HEK293 (cell line): ENCODE measurements around the gene MLLT10.
A peak's percentile ranks its signal among the peaks of the same experiment; 100 is the strongest.

Experiments
- CTCF ChIA-PET: fragments of 350-600 bp; formaldehyde crosslinking; extraction: SDS; loops from one replicate; lab custom pipeline; 2021; ENCODE audit warnings: antibody characterized with exemption; lab: Yijun Ruan, JAX
- POLR2A ChIA-PET: fragments of 300-600 bp; formaldehyde crosslinking; extraction: SDS; loops from one replicate; lab custom pipeline; 2020; ENCODE audit warnings: antibody characterized with exemption, inconsistent platforms; lab: Yijun Ruan, JAX
- H3K27ac ChIP-seq: fragments of 200-500 bp; sonication (Bioruptor generic); 2 replicates; pipeline ENCODE4 v1.5.1; 2014; ENCODE audit warnings: low read depth, low read length, control low read depth, inconsistent platforms; ENCODE audit errors: extremely low read depth
- H3K36me3 ChIP-seq, 2 experiments: fragments of 200-500 bp in 1 of 2; sonication (Bioruptor generic) in 1 of 2; 1 replicate in 1 of 2; 2 replicates in 1 of 2; pipeline ENCODE4 v1.5.1; 2014 to 2017; ENCODE audit warnings: inconsistent platforms in 2 of 2, low read length in 2 of 2; ENCODE audit not compliant: control insufficient read depth in 2 of 2, insufficient read depth in 1 of 2
- H3K4me1 ChIP-seq: fragments of 200-500 bp; sonication (Bioruptor generic); 2 replicates; pipeline ENCODE4 v1.5.1; 2014; ENCODE audit warnings: mild to moderate bottlenecking, low read length, inconsistent platforms; ENCODE audit not compliant: control insufficient read depth, insufficient read depth
- H3K4me3 ChIP-seq: 2 replicates; pipeline ENCODE4 v1.5.1; 2011; ENCODE audit warnings: low read depth, mild to moderate bottlenecking, control low read depth, low read length, moderate library complexity
- H3K9me3 ChIP-seq: fragments of 200-500 bp; sonication (Bioruptor generic); 2 replicates; pipeline ENCODE4 v1.5.1; 2014; ENCODE audit warnings: low read depth, low read length, inconsistent platforms; ENCODE audit not compliant: control insufficient read depth, insufficient read depth
- BCL6B ChIP-seq: fragments of 450-650 bp; formaldehyde crosslinking; IDR thresholded peaks from 2 replicates; pipeline ENCODE4 v1.5.1; 2017; ENCODE audit warnings: missing biosample characterization, missing genetic modification characterization
- GLIS1 ChIP-seq: fragments of 450-650 bp; formaldehyde crosslinking; IDR thresholded peaks from 2 replicates; pipeline ENCODE4 v1.5.1; 2016; ENCODE audit warnings: missing biosample characterization, missing genetic modification characterization
- KLF10 ChIP-seq: fragments of 450-650 bp; IDR thresholded peaks from 2 replicates; pipeline ENCODE4 v1.5.1; 2018; ENCODE audit warnings: missing biosample characterization, mild to moderate bottlenecking, missing genetic modification characterization
- KLF8 ChIP-seq: fragments of 450-650 bp; formaldehyde crosslinking; IDR thresholded peaks from 2 replicates; pipeline ENCODE4 v1.5.1; 2016; ENCODE audit warnings: missing biosample characterization, missing genetic modification characterization
- PRDM1 ChIP-seq: fragments of 450-650 bp; formaldehyde crosslinking; IDR thresholded peaks from 2 replicates; pipeline ENCODE4; 2016; ENCODE audit warnings: missing biosample characterization, missing genetic modification characterization
- WT1 ChIP-seq: fragments of 450-650 bp; formaldehyde crosslinking; IDR thresholded peaks from 2 replicates; pipeline ENCODE4 v1.5.1; 2016; ENCODE audit warnings: missing biosample characterization, missing genetic modification characterization
- ZBTB1 ChIP-seq: fragments of 450-650 bp; formaldehyde crosslinking; IDR thresholded peaks from 2 replicates; pipeline ENCODE4 v1.5.1; 2016; ENCODE audit warnings: missing biosample characterization, missing genetic modification characterization
- ZBTB17 ChIP-seq: fragments of 450-650 bp; formaldehyde crosslinking; IDR thresholded peaks from 2 replicates; pipeline ENCODE4 v1.5.1; 2016; ENCODE audit warnings: missing biosample characterization, missing genetic modification characterization
- ZBTB26 ChIP-seq: fragments of 450-650 bp; formaldehyde crosslinking; optimal IDR thresholded peaks from 2 replicates; pipeline ENCODE3; 2016; ENCODE audit warnings: missing biosample characterization, mild to moderate bottlenecking, missing genetic modification characterization
- ZFP69B ChIP-seq: fragments of 450-650 bp; formaldehyde crosslinking; IDR thresholded peaks from 2 replicates; pipeline ENCODE4 v1.5.1; 2016; ENCODE audit warnings: missing biosample characterization, missing genetic modification characterization
- ZNF138 ChIP-seq: fragments of 450-650 bp; formaldehyde crosslinking; IDR thresholded peaks from 2 replicates; pipeline ENCODE4 v1.5.1; 2016; ENCODE audit warnings: missing biosample characterization, missing genetic modification characterization, borderline replicate concordance
- ZNF169 ChIP-seq: fragments of 450-650 bp; formaldehyde crosslinking; IDR thresholded peaks from 2 replicates; pipeline ENCODE4 v1.5.1; 2016; ENCODE audit warnings: missing biosample characterization, missing genetic modification characterization
- ZNF18 ChIP-seq: fragments of 450-650 bp; formaldehyde crosslinking; IDR thresholded peaks from 2 replicates; pipeline ENCODE4 v1.5.1; 2016; ENCODE audit warnings: missing biosample characterization, missing genetic modification characterization
- ZNF19 ChIP-seq: fragments of 450-650 bp; formaldehyde crosslinking; IDR thresholded peaks from 2 replicates; pipeline ENCODE4; 2016; ENCODE audit warnings: missing biosample characterization, missing genetic modification characterization, low read depth
- ZNF335 ChIP-seq: fragments of 450-650 bp; formaldehyde crosslinking; conservative IDR thresholded peaks from 2 replicates; pipeline ENCODE4 v1.5.1; 2016; ENCODE audit warnings: missing biosample characterization, missing genetic modification characterization
- ZNF391 ChIP-seq: fragments of 450-650 bp; formaldehyde crosslinking; IDR thresholded peaks from 2 replicates; pipeline ENCODE4 v1.5.1; 2016; ENCODE audit warnings: low read depth, missing biosample characterization, missing genetic modification characterization, borderline replicate concordance
- ZNF488 ChIP-seq: fragments of 450-650 bp; formaldehyde crosslinking; IDR thresholded peaks from 2 replicates; pipeline ENCODE4 v1.5.1; 2016; ENCODE audit warnings: missing biosample characterization, missing genetic modification characterization
- ZNF544 ChIP-seq: fragments of 450-650 bp; formaldehyde crosslinking; IDR thresholded peaks from 2 replicates; pipeline ENCODE4 v1.5.0; 2017; ENCODE audit warnings: missing biosample characterization, missing genetic modification characterization
- ZNF670 ChIP-seq: fragments of 450-650 bp; formaldehyde crosslinking; IDR thresholded peaks from 2 replicates; pipeline ENCODE4 v1.5.1; 2016; ENCODE audit warnings: missing biosample characterization, missing genetic modification characterization, low read depth
- ZNF792 ChIP-seq: fragments of 450-650 bp; formaldehyde crosslinking; IDR thresholded peaks from 2 replicates; pipeline ENCODE4 v1.5.1; 2016; ENCODE audit warnings: missing biosample characterization, missing genetic modification characterization
- TF ChIP-seq, protein P1 (sequence below): fragments of 450-650 bp; formaldehyde crosslinking; IDR thresholded peaks from 2 replicates; pipeline ENCODE4 v1.5.1; 2017; ENCODE audit warnings: missing biosample characterization, missing genetic modification characterization
- TF ChIP-seq, protein P2 (sequence below): fragments of 450-650 bp; formaldehyde crosslinking; IDR thresholded peaks from 2 replicates; pipeline ENCODE4 v1.5.1; 2016; ENCODE audit warnings: missing biosample characterization, missing genetic modification characterization
- TF ChIP-seq, protein P3 (sequence below): fragments of 450-650 bp; formaldehyde crosslinking; IDR thresholded peaks from 2 replicates; pipeline ENCODE4 v1.5.1; 2016; ENCODE audit warnings: missing biosample characterization, missing genetic modification characterization
- TF ChIP-seq, protein P4 (sequence below): fragments of 450-650 bp; formaldehyde crosslinking; IDR thresholded peaks from 2 replicates; pipeline ENCODE4 v1.5.1; 2016; ENCODE audit warnings: missing biosample characterization, missing genetic modification characterization

The MLLT10 gene

GRCh38 chr10:21526188-21526859 is 7.7 kb upstream of the MLLT10 start:
- H3K4me1 ChIP-seq: peaks cover 23% of the 10 kb centered on the region
- peak overlapping the region; percentile 98 for H3K27ac ChIP-seq
- no peaks in the 10 kb centered on the region for H3K36me3 ChIP-seq
- CTCF ChIA-PET: interaction anchor here (0.6 kb wide), 1 partner anchor 112 kb away, joined by 3 read pairs; no protein-coding TSS in a partner anchor
- POLR2A ChIA-PET: interaction anchor here (1.3 to 3.5 kb wide), 5 partner anchors 8 to 205 kb away, joined by 3 to 33 read pairs (median 10); no protein-coding TSS in a partner anchor
- H3K9me3 ChIP-seq: no peaks in the 10 kb centered on the region
- peak overlapping the region; percentile 58 for H3K4me3 ChIP-seq
- TF ChIP-seq ZNF391: 0 out of 2 replicates have a peak, but pooled peaks have one; percentile 42
- TF ChIP-seq PRDM1 (tag by site-specific recombination): peak; percentile 8; the same call in 1 of the 2 replicates
- no peak for TF ChIP-seq GLIS1
- TF ChIP-seq ZNF138 (tag by site-specific recombination): no peak
- TF ChIP-seq, protein P1, sequence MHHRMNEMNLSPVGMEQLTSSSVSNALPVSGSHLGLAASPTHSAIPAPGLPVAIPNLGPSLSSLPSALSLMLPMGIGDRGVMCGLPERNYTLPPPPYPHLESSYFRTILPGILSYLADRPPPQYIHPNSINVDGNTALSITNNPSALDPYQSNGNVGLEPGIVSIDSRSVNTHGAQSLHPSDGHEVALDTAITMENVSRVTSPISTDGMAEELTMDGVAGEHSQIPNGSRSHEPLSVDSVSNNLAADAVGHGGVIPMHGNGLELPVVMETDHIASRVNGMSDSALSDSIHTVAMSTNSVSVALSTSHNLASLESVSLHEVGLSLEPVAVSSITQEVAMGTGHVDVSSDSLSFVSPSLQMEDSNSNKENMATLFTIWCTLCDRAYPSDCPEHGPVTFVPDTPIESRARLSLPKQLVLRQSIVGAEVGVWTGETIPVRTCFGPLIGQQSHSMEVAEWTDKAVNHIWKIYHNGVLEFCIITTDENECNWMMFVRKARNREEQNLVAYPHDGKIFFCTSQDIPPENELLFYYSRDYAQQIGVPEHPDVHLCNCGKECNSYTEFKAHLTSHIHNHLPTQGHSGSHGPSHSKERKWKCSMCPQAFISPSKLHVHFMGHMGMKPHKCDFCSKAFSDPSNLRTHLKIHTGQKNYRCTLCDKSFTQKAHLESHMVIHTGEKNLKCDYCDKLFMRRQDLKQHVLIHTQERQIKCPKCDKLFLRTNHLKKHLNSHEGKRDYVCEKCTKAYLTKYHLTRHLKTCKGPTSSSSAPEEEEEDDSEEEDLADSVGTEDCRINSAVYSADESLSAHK: peak; percentile 78
- peak; percentile 30 for TF ChIP-seq KLF10
- TF ChIP-seq, protein P2, sequence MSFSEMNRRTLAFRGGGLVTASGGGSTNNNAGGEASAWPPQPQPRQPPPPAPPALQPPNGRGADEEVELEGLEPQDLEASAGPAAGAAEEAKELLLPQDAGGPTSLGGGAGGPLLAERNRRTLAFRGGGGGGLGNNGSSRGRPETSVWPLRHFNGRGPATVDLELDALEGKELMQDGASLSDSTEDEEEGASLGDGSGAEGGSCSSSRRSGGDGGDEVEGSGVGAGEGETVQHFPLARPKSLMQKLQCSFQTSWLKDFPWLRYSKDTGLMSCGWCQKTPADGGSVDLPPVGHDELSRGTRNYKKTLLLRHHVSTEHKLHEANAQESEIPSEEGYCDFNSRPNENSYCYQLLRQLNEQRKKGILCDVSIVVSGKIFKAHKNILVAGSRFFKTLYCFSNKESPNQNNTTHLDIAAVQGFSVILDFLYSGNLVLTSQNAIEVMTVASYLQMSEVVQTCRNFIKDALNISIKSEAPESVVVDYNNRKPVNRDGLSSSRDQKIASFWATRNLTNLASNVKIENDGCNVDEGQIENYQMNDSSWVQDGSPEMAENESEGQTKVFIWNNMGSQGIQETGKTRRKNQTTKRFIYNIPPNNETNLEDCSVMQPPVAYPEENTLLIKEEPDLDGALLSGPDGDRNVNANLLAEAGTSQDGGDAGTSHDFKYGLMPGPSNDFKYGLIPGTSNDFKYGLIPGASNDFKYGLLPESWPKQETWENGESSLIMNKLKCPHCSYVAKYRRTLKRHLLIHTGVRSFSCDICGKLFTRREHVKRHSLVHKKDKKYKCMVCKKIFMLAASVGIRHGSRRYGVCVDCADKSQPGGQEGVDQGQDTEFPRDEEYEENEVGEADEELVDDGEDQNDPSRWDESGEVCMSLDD (tag by site-specific recombination): no peak
- TF ChIP-seq ZNF19 (tag by site-specific recombination): no peak
- no peak for TF ChIP-seq ZNF670 (tag by site-specific recombination)
- no peak for TF ChIP-seq ZNF544 (tag by site-specific recombination)
- TF ChIP-seq WT1 (tag by site-specific recombination): peak; percentile 80
- peak; percentile 97 for TF ChIP-seq KLF8 (tag by site-specific recombination)
- peak; percentile 98 for TF ChIP-seq ZNF335 (tag by site-specific recombination)
- no peak for TF ChIP-seq ZNF488 (tag by site-specific recombination)
- no peak for TF ChIP-seq ZBTB17
- TF ChIP-seq ZNF792 (tag by site-specific recombination): peak; percentile 58; the same call in 1 of the 2 replicates
- 0 out of 2 replicates have a peak, but pooled peaks have one; percentile 11 for TF ChIP-seq ZBTB1
- TF ChIP-seq ZNF169 (tag by site-specific recombination): no peak
- TF ChIP-seq, protein P3, sequence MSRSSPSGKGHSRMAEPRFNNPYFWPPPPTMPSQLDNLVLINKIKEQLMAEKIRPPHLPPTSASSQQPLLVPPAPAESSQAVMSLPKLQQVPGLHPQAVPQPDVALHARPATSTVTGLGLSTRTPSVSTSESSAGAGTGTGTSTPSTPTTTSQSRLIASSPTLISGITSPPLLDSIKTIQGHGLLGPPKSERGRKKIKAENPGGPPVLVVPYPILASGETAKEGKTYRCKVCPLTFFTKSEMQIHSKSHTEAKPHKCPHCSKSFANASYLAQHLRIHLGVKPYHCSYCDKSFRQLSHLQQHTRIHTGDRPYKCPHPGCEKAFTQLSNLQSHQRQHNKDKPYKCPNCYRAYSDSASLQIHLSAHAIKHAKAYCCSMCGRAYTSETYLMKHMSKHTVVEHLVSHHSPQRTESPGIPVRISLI: peak; percentile 81
- TF ChIP-seq ZBTB26 (tag by site-specific recombination): peak; percentile 7
- no peak; the same call in 1 of the 2 replicates for TF ChIP-seq ZFP69B
- no peak for TF ChIP-seq BCL6B (tag by site-specific recombination)
- TF ChIP-seq, protein P4, sequence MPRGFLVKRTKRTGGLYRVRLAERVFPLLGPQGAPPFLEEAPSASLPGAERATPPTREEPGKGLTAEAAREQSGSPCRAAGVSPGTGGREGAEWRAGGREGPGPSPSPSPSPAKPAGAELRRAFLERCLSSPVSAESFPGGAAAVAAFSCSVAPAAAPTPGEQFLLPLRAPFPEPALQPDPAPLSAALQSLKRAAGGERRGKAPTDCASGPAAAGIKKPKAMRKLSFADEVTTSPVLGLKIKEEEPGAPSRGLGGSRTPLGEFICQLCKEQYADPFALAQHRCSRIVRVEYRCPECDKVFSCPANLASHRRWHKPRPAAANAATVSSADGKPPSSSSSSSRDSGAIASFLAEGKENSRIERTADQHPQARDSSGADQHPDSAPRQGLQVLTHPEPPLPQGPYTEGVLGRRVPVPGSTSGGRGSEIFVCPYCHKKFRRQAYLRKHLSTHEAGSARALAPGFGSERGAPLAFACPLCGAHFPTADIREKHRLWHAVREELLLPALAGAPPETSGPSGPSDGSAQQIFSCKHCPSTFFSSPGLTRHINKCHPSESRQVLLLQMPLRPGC (tag by site-specific recombination): 0 out of 2 replicates have a peak, but pooled peaks have one; percentile 21
- TF ChIP-seq ZNF18 (tag by site-specific recombination): no peak
